GM18867 (cell line): Measurements from ENCODE around the gene PRLR.
A peak's percentile ranks its signal among the peaks of the same experiment; 100 is the strongest.
"Not testable (repeated sequence)": the region's sequence is repeated elsewhere in the genome, so short reads cannot be mapped to it uniquely, and the experiment has no call there.

Experiments used
- ATAC-seq: cut with Tn5 transposase; IDR thresholded peaks from one replicate; pipeline ENCODE4 v1.9.1; 2021; ENCODE audit warnings: mild to moderate bottlenecking, moderate library complexity; ENCODE audit not compliant: unreplicated experiment

PRLR gene

GRCh38 chr5:35045280-35045679 is 185.0 kb downstream of the PRLR start:
- no peak for ATAC-seq

DNA sequence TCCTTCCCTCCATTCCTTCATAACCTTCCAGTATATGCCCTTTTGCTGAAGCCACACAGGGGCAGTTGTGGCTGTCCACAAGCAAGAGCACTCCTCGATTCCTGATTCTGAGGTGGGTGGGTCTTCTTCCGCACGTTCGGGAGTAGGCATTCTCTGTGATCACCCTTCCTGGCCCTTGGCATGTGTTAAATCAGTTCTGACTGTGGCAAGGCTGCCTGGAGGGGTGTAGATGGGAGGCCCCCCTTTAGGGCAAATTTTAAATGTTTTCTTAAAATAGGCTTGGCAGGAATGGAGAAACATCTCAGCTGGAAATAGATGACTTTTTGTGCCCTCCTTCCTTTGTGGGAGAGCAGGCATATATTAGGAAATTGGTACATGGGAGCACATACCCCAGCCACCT is 185.6 kb downstream of the PRLR start:
- ATAC-seq: no peak

DNA sequence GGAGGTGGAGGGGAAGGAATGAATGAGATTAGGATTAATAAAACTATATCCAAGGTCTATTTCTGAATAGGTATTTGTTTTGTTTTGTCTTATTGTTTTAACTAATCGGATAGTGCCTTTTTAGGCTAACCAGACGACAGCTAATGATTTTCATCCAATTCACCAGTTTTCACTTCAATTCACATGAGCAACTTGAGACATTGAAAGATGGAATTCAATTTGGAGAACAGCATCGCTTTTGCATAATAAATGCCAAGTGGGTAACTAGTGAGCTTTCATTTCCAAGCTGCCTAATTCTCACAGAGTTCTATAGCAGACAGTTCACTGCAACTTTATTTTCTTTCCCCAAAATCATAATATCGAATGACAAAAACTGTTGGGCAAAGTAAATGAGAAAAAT is 187.5 kb downstream of the PRLR start:
- no peak for ATAC-seq

GRCh38 chr5:35041261-35041660 is 189.0 kb downstream of the PRLR start:
- ATAC-seq: no peak

- ATAC-seq: no peak
Observed at GRCh38 chr5:35038891-35039290, 191.4 kb downstream of the PRLR start.

- no peak for ATAC-seq
Observed at GRCh38 chr5:35036536-35036935, 193.8 kb downstream of the PRLR start.

GRCh38 chr5:35035929-35036328 is 194.4 kb downstream of the PRLR start:
- not testable (repeated sequence) for ATAC-seq

GRCh38 chr5:35035271-35035670 is 195.0 kb downstream of the PRLR start:
- ATAC-seq: no peak

- ATAC-seq: no peak
Observed at GRCh38 chr5:35032356-35032755, 197.9 kb downstream of the PRLR start.

DNA sequence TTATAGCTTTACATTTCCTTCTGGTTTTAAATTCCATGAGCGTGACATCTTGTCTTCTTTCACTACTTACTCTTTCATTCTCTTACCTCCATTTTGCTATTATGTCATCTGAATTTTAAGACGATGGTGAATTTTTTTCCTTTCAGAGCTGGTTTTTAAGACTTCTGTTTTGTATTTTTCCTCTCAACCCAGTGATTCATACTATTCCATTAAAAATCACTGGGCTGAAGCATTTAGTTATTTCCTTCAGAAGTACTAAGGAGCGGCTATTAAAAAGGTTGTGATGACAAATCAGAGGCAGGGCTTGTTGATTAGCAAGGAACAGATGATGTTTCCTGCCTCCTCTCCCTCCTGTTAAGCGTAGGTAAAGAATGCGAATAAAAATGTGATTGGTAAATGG is 199.0 kb downstream of the PRLR start:
- no peak for ATAC-seq

GRCh38 chr5:35030426-35031100 is 199.7 kb downstream of the PRLR start:
- no peak for ATAC-seq

- ATAC-seq: no peak
Observed at GRCh38 chr5:35029333-35029732, 201.0 kb downstream of the PRLR start.

- no peak for ATAC-seq
Observed at GRCh38 chr5:35026941-35027340, 203.3 kb downstream of the PRLR start.

GRCh38 chr5:35026280-35026840 is 203.9 kb downstream of the PRLR start:
- no peak for ATAC-seq

DNA sequence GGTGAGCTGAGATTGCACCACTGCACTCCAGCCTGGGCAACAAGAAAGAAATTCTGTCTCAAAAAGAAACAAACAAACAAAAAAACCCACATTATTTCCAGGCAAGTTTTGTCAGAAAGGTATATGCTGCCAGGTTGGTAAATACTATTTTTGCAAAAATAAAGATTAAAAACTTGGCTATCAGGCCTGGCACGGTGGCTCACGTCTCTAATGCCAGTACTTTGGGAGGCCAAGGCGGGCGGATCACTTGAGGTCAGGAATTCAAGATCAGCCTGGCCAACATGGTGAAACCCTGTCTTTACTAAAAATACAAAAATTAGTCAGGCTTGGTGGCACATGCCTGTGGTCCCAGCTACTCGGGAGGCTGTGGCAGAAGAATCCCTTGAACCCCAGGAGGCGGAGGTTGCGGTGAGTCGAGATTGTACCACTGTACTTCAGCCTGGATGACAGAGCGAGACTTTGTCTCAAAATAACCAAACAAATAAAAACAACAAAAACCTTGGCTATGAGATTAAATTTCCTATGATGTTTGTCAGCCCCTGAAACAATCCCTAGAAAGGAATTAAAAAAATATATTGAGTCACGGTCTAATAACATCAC is 205.3 kb downstream of the PRLR start:
- ATAC-seq: no peak

GRCh38 chr5:35023391-35024178 is 206.7 kb downstream of the PRLR start:
- no peak for ATAC-seq

DNA sequence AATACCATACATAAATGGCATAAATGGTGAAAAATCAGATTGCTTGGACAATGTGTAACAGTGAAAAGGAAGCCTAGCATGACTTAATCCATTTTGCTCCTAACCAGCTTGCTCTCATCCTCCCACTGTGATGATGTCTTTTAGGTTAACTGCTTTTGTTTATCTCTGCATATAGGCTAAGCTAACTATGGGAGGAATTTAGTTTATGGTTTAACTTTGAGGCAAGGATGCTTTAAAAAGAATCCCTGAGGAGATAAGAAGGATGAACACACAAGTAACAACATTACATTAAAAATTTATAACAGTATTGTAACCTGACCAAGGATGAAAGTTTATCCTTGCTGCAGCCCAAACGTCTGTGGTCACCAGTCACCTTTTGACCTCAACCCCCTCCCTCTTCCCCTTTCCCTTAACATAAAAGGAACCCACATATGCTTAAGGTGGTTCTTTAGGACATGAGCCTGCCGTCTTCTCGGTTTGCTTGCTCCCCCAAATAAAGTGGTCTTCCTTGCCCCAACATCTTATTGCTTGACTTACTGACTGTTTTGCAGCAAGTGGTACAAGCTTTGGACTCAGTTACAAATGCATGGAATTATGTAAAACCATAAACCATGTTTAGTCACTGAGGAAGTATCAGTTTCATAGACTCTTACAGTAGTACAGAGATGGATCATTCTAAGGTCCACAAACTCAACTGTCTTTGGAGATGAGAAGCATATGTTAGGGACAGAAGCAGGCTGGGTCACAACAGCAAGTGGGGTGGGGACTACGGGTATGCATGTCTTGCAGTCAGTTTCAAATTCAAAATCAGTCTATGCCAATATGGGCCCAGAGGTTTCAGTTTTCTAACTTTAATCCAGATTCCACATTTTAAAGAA is 213.9 kb downstream of the PRLR start:
- ATAC-seq: peak; percentile 65

DNA sequence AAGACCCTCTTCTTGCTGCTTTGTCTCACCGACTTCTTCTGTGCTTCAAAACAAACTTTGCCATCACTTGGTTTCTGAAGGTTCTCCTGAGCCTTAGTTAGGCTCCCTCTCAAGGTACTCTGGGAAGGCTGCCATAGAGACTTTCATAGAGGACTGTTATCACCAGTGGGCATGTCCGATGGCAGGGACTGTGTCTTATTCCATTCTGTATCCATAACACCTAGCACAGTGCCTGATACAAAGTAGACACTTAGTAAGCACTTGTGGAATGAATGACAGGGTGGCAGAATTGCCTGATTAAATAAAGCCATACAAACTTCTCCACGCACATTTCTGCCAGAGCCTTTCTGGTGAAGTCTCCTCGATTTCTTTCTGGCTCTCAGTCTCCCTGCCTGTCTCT is 215.2 kb downstream of the PRLR start:
- no peak for ATAC-seq

DNA sequence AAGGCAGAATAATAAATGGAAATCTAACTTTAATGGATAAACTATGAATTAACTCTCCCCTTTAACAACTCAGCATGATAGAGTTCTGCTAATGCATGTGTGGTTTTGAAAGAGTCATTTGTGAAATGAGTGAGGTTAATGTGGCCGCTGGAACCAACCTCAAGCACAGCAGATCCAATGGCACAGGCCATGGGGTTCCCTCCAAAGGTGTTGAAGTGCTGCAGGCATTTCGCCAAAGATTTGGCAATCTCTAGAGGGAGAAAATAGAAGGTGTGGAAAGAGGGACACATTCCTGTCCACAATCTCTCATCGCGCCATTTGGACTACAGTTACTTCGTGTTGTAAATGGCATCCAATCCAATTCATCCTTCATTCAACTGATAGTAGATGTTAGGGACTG is 217.5 kb downstream of the PRLR start:
- ATAC-seq: no peak

DNA sequence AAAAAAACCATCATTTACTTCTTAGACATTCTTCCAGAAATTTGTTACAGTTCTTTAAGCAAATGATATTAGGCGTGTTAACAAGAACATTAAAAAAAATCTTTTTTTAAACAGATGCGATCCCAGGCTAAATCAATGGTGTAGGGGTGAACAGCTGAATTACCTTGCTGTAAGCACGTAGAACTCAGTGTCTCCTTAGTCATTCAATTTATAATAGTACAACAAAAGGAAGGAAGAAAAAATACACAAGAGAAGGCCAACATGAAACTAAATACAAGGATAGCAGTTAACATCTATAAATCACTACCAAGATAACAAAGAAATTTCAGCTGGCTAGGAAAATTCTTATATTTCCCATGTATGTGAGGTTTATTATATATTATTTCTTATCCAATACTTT is 217.9 kb downstream of the PRLR start:
- ATAC-seq: no peak

DNA sequence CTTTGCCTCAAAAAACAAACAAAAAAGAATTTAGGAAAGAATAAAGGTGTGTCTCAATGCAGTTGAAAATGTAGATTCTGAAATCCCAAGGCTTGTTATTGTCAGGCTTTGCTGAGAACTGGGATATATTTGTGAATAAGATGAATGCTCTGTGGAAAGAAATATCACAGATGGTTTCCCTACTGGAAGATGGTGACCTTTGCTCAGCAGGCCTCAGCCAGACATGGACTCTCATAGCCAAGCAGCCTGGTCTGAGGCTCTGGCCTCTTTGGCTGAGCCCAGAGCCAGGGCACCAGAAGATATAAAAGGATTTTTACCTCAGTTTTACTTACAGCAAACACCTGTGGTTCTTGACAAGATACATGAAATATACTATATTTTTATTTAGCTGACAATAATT is 219.6 kb downstream of the PRLR start:
- no peak for ATAC-seq
